ENCODE data around the gene TTBK1.

The TTBK1 gene

GRCh38 chr6:43285832-43286231 is 42.6 kb downstream of the TTBK1 start:
- Histone ChIP-seq H3K9me3 (no peaks in the 10 kb centered on the region), H3K36me3 (no peaks in the 10 kb centered on the region), H3K9ac (no peak overlapping the region), H4K20me1 (no peaks in the 10 kb centered on the region), H3K4me1 (peaks cover 48% of the 10 kb centered on the region), H3K27me3 (peaks cover 22% of the 10 kb centered on the region), H3K4me3 (no peak overlapping the region), H3K4me2 (peak overlapping the region; percentile 93; the same call in 1 of the 2 replicates), H3K27ac (no peak overlapping the region)
- no peak for TF ChIP-seq Cebpa-rat (IDR thresholded peaks at IDR 0.05)

GRCh38 chr6:43286456-43286979 is 43.2 kb downstream of the TTBK1 start:
- no peaks in the 10 kb centered on the region for H3K9me3 ChIP-seq
- peaks cover 22% of the 10 kb centered on the region for H3K27me3 ChIP-seq
- peak overlapping the region; percentile 76; the same call in 1 of the 2 replicates for H3K27ac ChIP-seq
- H3K4me3 ChIP-seq = no peak overlapping the region
- H3K4me1 ChIP-seq = peaks cover 48% of the 10 kb centered on the region
- H3K36me3 ChIP-seq = no peaks in the 10 kb centered on the region
- no peaks in the 10 kb centered on the region for H4K20me1 ChIP-seq
- no peak for TF ChIP-seq Cebpa-rat (IDR thresholded peaks at IDR 0.05)
- peak overlapping the region; percentile 93 for H3K4me2 ChIP-seq
- no peak overlapping the region for H3K9ac ChIP-seq

GRCh38 chr6:43286980-43287716 is 43.9 kb downstream of the TTBK1 start:
- no peaks in the 10 kb centered on the region for H4K20me1 ChIP-seq
- H3K36me3 ChIP-seq = no peaks in the 10 kb centered on the region
- peak overlapping the region; percentile 76; the same call in 1 of the 2 replicates for H3K27ac ChIP-seq
- peak overlapping the region; percentile 53; the same call in 1 of the 2 replicates for H3K9ac ChIP-seq
- TF ChIP-seq Cebpa-rat (IDR thresholded peaks at IDR 0.05) = no peak
- no peak overlapping the region for H3K4me3 ChIP-seq
- peak overlapping the region; percentile 93 for H3K4me2 ChIP-seq
- H3K27me3 ChIP-seq = peaks cover 22% of the 10 kb centered on the region
- peaks cover 48% of the 10 kb centered on the region for H3K4me1 ChIP-seq
- no peaks in the 10 kb centered on the region for H3K9me3 ChIP-seq

- H3K9ac ChIP-seq = peak overlapping the region; percentile 61; the same call in 1 of the 2 replicates
- H3K27ac ChIP-seq = peak overlapping the region; percentile 76
- no peaks in the 10 kb centered on the region for H3K36me3 ChIP-seq
- H3K4me1 ChIP-seq = peaks cover 41% of the 10 kb centered on the region
- TF ChIP-seq Cebpa-rat (IDR thresholded peaks at IDR 0.05) = no peak
- peak overlapping the region; percentile 93 for H3K4me2 ChIP-seq
- H3K9me3 ChIP-seq = no peaks in the 10 kb centered on the region
- no peak overlapping the region for H3K4me3 ChIP-seq
- H4K20me1 ChIP-seq = no peaks in the 10 kb centered on the region
- H3K27me3 ChIP-seq = peaks cover 22% of the 10 kb centered on the region
Observed at GRCh38 chr6:43287717-43288679, 44.7 kb downstream of the TTBK1 start.

GRCh38 chr6:43290339-43290904 is 47.1 kb downstream of the TTBK1 start:
- Histone ChIP-seq H3K36me3 (no peaks in the 10 kb centered on the region), H4K20me1 (no peaks in the 10 kb centered on the region), H3K9me3 (no peaks in the 10 kb centered on the region), H3K4me3 (no peak overlapping the region), H3K9ac (no peak overlapping the region), H3K27ac (no peak overlapping the region), H3K4me1 (peaks cover 37% of the 10 kb centered on the region), H3K27me3 (peaks cover 14% of the 10 kb centered on the region), H3K4me2 (no peak overlapping the region)
- TF ChIP-seq Cebpa-rat (IDR thresholded peaks at IDR 0.05) = no peak

- no peaks in the 10 kb centered on the region for H4K20me1 ChIP-seq
- H3K4me3 ChIP-seq = no peak overlapping the region
- no peak overlapping the region for H3K9ac ChIP-seq
- H3K4me2 ChIP-seq = no peak overlapping the region
- H3K27ac ChIP-seq = no peak overlapping the region
- peaks cover 9% of the 10 kb centered on the region for H3K27me3 ChIP-seq
- no peak for TF ChIP-seq Cebpa-rat (IDR thresholded peaks at IDR 0.05)
- H3K4me1 ChIP-seq = peaks cover 32% of the 10 kb centered on the region
- no peaks in the 10 kb centered on the region for H3K9me3 ChIP-seq
- no peaks in the 10 kb centered on the region for H3K36me3 ChIP-seq
Observed at GRCh38 chr6:43290905-43291355, 47.6 kb downstream of the TTBK1 start.

GRCh38 chr6:43291708-43292107 is 48.4 kb downstream of the TTBK1 start:
- no peak overlapping the region for H3K4me3 ChIP-seq
- H3K4me1 ChIP-seq = peaks cover 25% of the 10 kb centered on the region
- H3K4me2 ChIP-seq = no peak overlapping the region
- TF ChIP-seq Cebpa-rat (IDR thresholded peaks at IDR 0.05) = no peak
- H3K9ac ChIP-seq = no peak overlapping the region
- no peaks in the 10 kb centered on the region for H3K9me3 ChIP-seq
- no peaks in the 10 kb centered on the region for H3K36me3 ChIP-seq
- H4K20me1 ChIP-seq = no peaks in the 10 kb centered on the region
- peaks cover 4% of the 10 kb centered on the region; the same call in 1 of the 2 replicates for H3K27me3 ChIP-seq
- H3K27ac ChIP-seq = no peak overlapping the region

- H3K9me3 ChIP-seq = no peaks in the 10 kb centered on the region
- H3K36me3 ChIP-seq = no peaks in the 10 kb centered on the region
- H4K20me1 ChIP-seq = no peaks in the 10 kb centered on the region
- TF ChIP-seq Cebpa-rat (IDR thresholded peaks at IDR 0.05) = no peak
- H3K4me2 ChIP-seq = no peak overlapping the region
- H3K4me3 ChIP-seq = no peak overlapping the region
- H3K27ac ChIP-seq = no peak overlapping the region
- peaks cover 18% of the 10 kb centered on the region for H3K4me1 ChIP-seq
- H3K9ac ChIP-seq = no peak overlapping the region
- no peaks in the 10 kb centered on the region for H3K27me3 ChIP-seq
Observed at GRCh38 chr6:43292341-43292740, 49.1 kb downstream of the TTBK1 start.

GRCh38 chr6:43292763-43293318 is 49.6 kb downstream of the TTBK1 start:
- H3K4me2 ChIP-seq = no peak overlapping the region
- H3K9ac ChIP-seq = no peak overlapping the region
- no peaks in the 10 kb centered on the region for H3K36me3 ChIP-seq
- H3K4me1 ChIP-seq = peaks cover 13% of the 10 kb centered on the region
- H3K27me3 ChIP-seq = no peaks in the 10 kb centered on the region
- no peaks in the 10 kb centered on the region for H4K20me1 ChIP-seq
- no peak overlapping the region for H3K4me3 ChIP-seq
- no peak for TF ChIP-seq Cebpa-rat (IDR thresholded peaks at IDR 0.05)
- no peak overlapping the region for H3K27ac ChIP-seq
- H3K9me3 ChIP-seq = no peaks in the 10 kb centered on the region

Data from BLaER1 (cell line).